Gastroesophageal sphincter (tissue), 3 donors: ENCODE results near the gene COX10.

Experiments used
- EP300 ChIP-seq: sonication (generic); formaldehyde crosslinking; IDR thresholded peaks from one replicate; pipeline ENCODE4 v1.6.1; 2017; ENCODE audit warnings: antibody characterized with exemption, mild to moderate bottlenecking
- POLR2AphosphoS5 ChIP-seq: sonication (generic); formaldehyde crosslinking; IDR thresholded peaks from one replicate; pipeline ENCODE4 v1.6.1; 2017; ENCODE audit warnings: antibody characterized with exemption
- TF ChIP-seq, protein P1 (sequence below), 4 experiments: fragments of 200-600 bp in 2 of 4; fragments of 450-650 bp in 2 of 4; sonication (generic) in 1 of 4; IDR thresholded peaks; one replicate each; pipeline ENCODE4 v1.5.1; 2017 to 2019; ENCODE audit warnings: antibody characterized with exemption in 4 of 4, mild to moderate bottlenecking in 2 of 4, moderate library complexity in 2 of 4

DNA sequence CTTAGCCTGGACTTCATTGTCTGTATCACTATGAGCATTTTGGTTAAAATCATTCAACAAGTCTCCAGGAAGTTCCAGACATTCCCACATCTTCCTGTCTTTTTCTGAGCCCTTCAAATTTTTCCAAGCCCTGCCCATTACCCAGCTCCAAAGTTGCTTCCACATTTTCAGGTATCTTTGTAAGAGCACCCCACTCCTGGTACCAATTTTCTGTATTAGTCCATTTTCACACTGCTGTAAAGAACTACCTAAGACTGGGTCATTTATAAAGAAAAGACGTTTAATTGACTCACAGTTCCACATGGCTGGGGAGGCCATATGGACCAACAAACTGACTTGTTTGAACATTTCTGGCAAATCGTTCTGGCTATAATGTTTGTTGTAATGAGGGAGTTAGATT is 100.0 kb downstream of the COX10 start:
- no peak for TF ChIP-seq EP300
- TF ChIP-seq, protein P1, sequence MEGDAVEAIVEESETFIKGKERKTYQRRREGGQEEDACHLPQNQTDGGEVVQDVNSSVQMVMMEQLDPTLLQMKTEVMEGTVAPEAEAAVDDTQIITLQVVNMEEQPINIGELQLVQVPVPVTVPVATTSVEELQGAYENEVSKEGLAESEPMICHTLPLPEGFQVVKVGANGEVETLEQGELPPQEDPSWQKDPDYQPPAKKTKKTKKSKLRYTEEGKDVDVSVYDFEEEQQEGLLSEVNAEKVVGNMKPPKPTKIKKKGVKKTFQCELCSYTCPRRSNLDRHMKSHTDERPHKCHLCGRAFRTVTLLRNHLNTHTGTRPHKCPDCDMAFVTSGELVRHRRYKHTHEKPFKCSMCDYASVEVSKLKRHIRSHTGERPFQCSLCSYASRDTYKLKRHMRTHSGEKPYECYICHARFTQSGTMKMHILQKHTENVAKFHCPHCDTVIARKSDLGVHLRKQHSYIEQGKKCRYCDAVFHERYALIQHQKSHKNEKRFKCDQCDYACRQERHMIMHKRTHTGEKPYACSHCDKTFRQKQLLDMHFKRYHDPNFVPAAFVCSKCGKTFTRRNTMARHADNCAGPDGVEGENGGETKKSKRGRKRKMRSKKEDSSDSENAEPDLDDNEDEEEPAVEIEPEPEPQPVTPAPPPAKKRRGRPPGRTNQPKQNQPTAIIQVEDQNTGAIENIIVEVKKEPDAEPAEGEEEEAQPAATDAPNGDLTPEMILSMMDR (IDR thresholded peaks at IDR 0.05) = no peak
- no peak for TF ChIP-seq POLR2AphosphoS5
